GM12878 (cell line): ENCODE results near the gene ADAMTS17. TPM values are rescaled to one million over a fixed set of nuclear protein-coding genes. Genes with fewer than 3 reads are reported as not detected.

Source experiments
- ATAC-seq: fragments of 200-7000 bp; cut with Tn5 transposase; 3 replicates; pipeline ENCODE4 v1.9.1; 2020; ENCODE audit warnings: mild to moderate bottlenecking, moderate library complexity
- BruUV-seq: library from RNA; stranded (reverse); fragments of 400-500 nt; replicated peaks from 2 replicates; lab custom pipeline; 2021; lab: Mats Ljungman, UMichigan
- CTCF ChIA-PET: fragments of 300-600 bp; sonication (Branson Sonifier 250); formaldehyde crosslinking; extraction: SDS; loops from one replicate; lab custom pipeline; 2021; ENCODE audit warnings: inconsistent platforms; lab: Yijun Ruan, JAX
- POLR2A ChIA-PET: fragments of 350-600 bp; formaldehyde crosslinking; extraction: SDS; loops from one replicate; lab custom pipeline; 2021; ENCODE audit warnings: inconsistent platforms; lab: Charles Lee
- RAD21 ChIA-PET: fragments of 300-600 bp; sonication (Branson Sonifier 250); formaldehyde crosslinking; loops from one replicate; lab custom pipeline; 2023; ENCODE audit warnings: antibody characterized with exemption; ENCODE audit not compliant: unreplicated experiment; lab: Charles Lee
- SMC1A ChIA-PET: fragments of 300-600 bp; sonication (Branson Sonifier 250); formaldehyde crosslinking; loops from one replicate; lab custom pipeline; 2023; ENCODE audit not compliant: unreplicated experiment, uncharacterized antibody; lab: Charles Lee
- DNase-seq: peaks from one replicate; pipeline ENCODE4 v3.0.0-alpha.2; 2011; ENCODE audit warnings: low read depth, low spot score
- FAIRE-seq: peaks from 3 replicates; lab custom pipeline; 2011; peaks lifted over from hg19 to GRCh38; lab: Jason Lieb, UNC
- H2AFZ ChIP-seq: 2 replicates; pipeline ENCODE4 v1.6.0; 2011; ENCODE audit warnings: low read depth, low read length, control low read depth; ENCODE audit not compliant: control insufficient read depth
- H3K27ac ChIP-seq: 2 replicates; pipeline ENCODE4 v1.5.1; 2011; ENCODE audit warnings: control low read depth; ENCODE audit not compliant: control insufficient read depth, insufficient read depth
- H3K27me3 ChIP-seq, 2 experiments: replicated peaks in 1 of 2; 2 replicates each; pipeline versions ENCODE4 v1.6.0 to v1.6.1; 2011; ENCODE audit warnings: low read length in 1 of 2; ENCODE audit not compliant: control insufficient read depth in 2 of 2, insufficient read depth in 2 of 2
- H3K36me3 ChIP-seq, 2 experiments: 2 replicates each; pipeline ENCODE4 v1.5.1; 2011; ENCODE audit warnings: low read length in 1 of 2; ENCODE audit not compliant: control insufficient read depth in 2 of 2, insufficient read depth in 2 of 2
- H3K4me1 ChIP-seq: 2 replicates; pipeline ENCODE4 v1.6.1; 2011; ENCODE audit warnings: mild to moderate bottlenecking, low read length, moderate library complexity, mixed read lengths; ENCODE audit not compliant: control insufficient read depth, insufficient read depth
- H3K4me2 ChIP-seq: 2 replicates; pipeline ENCODE4 v1.6.0; 2011; ENCODE audit warnings: control low read depth; ENCODE audit not compliant: control insufficient read depth, insufficient read depth
- H3K4me3 ChIP-seq: fragments of 200-600 bp; sonication (generic); 2 replicates; pipeline ENCODE4 v1.5.1; 2016
- H3K79me2 ChIP-seq: 2 replicates; pipeline ENCODE4 v1.6.0; 2011; ENCODE audit warnings: low read length; ENCODE audit not compliant: control insufficient read depth, insufficient read depth
- H3K9ac ChIP-seq: 2 replicates; pipeline ENCODE4 v1.8.0; 2011; ENCODE audit warnings: low read length, control low read depth, mixed read lengths; ENCODE audit not compliant: control insufficient read depth, insufficient read depth
- H3K9me3 ChIP-seq: replicated peaks from 3 replicates; pipeline ENCODE4 v1.5.1; 2011; ENCODE audit warnings: mild to moderate bottlenecking, low read length; ENCODE audit not compliant: control insufficient read depth, insufficient read depth
- H4K20me1 ChIP-seq: 2 replicates; pipeline ENCODE4 v1.6.0; 2011; ENCODE audit not compliant: control insufficient read depth, insufficient read depth
- IKZF2 ChIP-seq, 2 experiments: fragments of 450-650 bp; IDR thresholded peaks; 2 replicates each; pipeline ENCODE4 v1.6.1; 2017; ENCODE audit warnings: mild to moderate bottlenecking in 2 of 2, moderate library complexity in 2 of 2
- KLF5 ChIP-seq: fragments of 450-650 bp; IDR thresholded peaks from 2 replicates; pipeline ENCODE4 v1.6.1; 2014; ENCODE audit warnings: mild to moderate bottlenecking; ENCODE audit not compliant: partially characterized antibody
- MEF2A ChIP-seq: IDR thresholded peaks from 2 replicates; pipeline ENCODE4 v1.6.1; 2011; ENCODE audit warnings: low read depth, mild to moderate bottlenecking, low read length, moderate library complexity; ENCODE audit not compliant: insufficient read depth
- RUNX3 ChIP-seq: IDR thresholded peaks from 2 replicates; pipeline ENCODE4 v1.6.1; 2012; ENCODE audit warnings: low read length, inconsistent platforms
- SMC3 ChIP-seq: IDR thresholded peaks from 2 replicates; pipeline ENCODE4 v1.6.1; 2011; ENCODE audit warnings: low read length, improper control_type of control experiment, borderline replicate concordance
- YBX1 ChIP-seq: fragments of 450-650 bp; IDR thresholded peaks from 2 replicates; pipeline ENCODE4 v1.6.1; 2016; ENCODE audit warnings: antibody characterized with exemption
- WGBS: methylation state at CpG from one replicate; pipeline ENCODE4 v1.1.6; 2016; ENCODE audit warnings: low lambda C conversion rate; ENCODE audit not compliant: insufficient replicate concordance, insufficient coverage; ENCODE audit errors: missing lambda C conversion rate; 5-methylcytosine and 5-hydroxymethylcytosine counted together
- in situ Hi-C: fragments of 300-500 bp; cut with MboI; formaldehyde crosslinking; loops from 9 replicates; pipeline ENCODE4 v1.14.3; 2018; ENCODE audit warnings: mixed read lengths
- intact Hi-C: fragments of 100-400 bp; cut with micrococcal nuclease; formaldehyde crosslinking; loops from one replicate; pipeline ENCODE4 v1.14.2; 2022; ENCODE audit not compliant: unreplicated experiment
- polyA plus RNA-seq, 11 experiments: library from polyadenylated mRNA; depleted of rRNA in 4 of 11; unstranded in 6 of 11; stranded (reverse) in 5 of 11; fragments of >200 nt; fragmentation: Nextera tagmentation in 4 of 11; fragmentation: Illumina TruSeq in 1 of 11; extraction: Ambion mirVana in 4 of 11; extraction: Trizol in 1 of 11; gene quantifications; 1 replicate in 1 of 11; 2 replicates in 10 of 11; pipeline versions ENCODE4 v1.2.1 to v1.2.3, GENCODE V29; 2011 to 2016; ENCODE audit warnings: inconsistent platforms in 2 of 11, missing spikeins in 2 of 11, low read depth in 1 of 11
- total RNA-seq, 4 experiments: library from RNA; depleted of rRNA in 3 of 4; stranded (reverse); fragments of >200 nt in 3 of 4; fragmentation: Illumina TruSeq in 1 of 4; extraction: Trizol in 1 of 4; gene quantifications; 2 replicates each; pipeline versions ENCODE4 v1.2.1 to v1.2.3, GENCODE V29; 2013 to 2021
- TF ChIP-seq, protein P1 (sequence below): IDR thresholded peaks from 2 replicates; pipeline ENCODE4 v1.6.1; 2011; ENCODE audit warnings: low read depth, low read length, improper control_type of control experiment, borderline replicate concordance
- TF ChIP-seq, protein P2 (sequence below): IDR thresholded peaks from 2 replicates; pipeline ENCODE4 v1.6.1; 2012; ENCODE audit warnings: low read depth, low read length, improper control_type of control experiment

Gene ADAMTS17
- total and polyA plus RNA-seq, 10 of the 15 experiments (the other 5 are each of a cell fraction or from before 2014, with no cell fraction given) = 0.04 to 0.50 (median 0.10) TPM; not detected in 4

DNA sequence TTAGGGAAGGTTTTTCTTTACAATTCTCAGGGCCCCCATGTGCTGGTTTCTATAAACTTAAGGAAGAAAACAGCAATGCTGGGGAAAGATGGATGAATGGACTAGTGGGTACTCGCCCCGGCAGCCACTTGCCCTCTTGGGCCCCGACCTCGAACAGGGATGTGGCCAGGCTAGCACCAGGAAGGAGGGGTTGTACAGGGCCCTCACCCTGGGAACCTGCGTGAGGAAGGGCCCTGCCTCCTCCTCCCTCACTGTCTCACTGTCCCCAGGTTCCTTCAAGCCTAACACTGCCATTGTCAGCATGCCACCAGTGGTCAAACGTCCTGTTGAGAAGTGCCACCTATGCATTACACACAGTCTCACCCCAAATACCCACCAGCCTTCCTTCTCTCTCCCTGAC is 9.1 kb downstream of the ADAMTS17 start:
- Histone ChIP-seq H3K36me3 (no peaks in the 10 kb centered on the region), H3K9ac (no peak overlapping the region), H3K27ac (no peak overlapping the region), H3K9me3 (no peaks in the 10 kb centered on the region), H3K79me2 (no peaks in the 10 kb centered on the region), H3K4me1 (no peaks in the 10 kb centered on the region), H3K4me2 (no peak overlapping the region), H3K4me3 (no peak overlapping the region), H2AFZ (no peak overlapping the region), H4K20me1 (no peaks in the 10 kb centered on the region), H3K27me3 (no peaks in the 10 kb centered on the region)
- POLR2A ChIA-PET = no interaction called here
- CTCF ChIA-PET = no interaction called here
- in situ Hi-C loops (no loop called here), intact Hi-C loops (no loop called here)
- SMC1A ChIA-PET = no interaction called here
- TF ChIP-seq, protein P1, sequence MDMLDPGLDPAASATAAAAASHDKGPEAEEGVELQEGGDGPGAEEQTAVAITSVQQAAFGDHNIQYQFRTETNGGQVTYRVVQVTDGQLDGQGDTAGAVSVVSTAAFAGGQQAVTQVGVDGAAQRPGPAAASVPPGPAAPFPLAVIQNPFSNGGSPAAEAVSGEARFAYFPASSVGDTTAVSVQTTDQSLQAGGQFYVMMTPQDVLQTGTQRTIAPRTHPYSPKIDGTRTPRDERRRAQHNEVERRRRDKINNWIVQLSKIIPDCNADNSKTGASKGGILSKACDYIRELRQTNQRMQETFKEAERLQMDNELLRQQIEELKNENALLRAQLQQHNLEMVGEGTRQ = no peak
- no peak for TF ChIP-seq IKZF2 (IDR thresholded peaks at IDR 0.05)
- no peak for TF ChIP-seq MEF2A
- TF ChIP-seq RUNX3 = no peak
- no peak for DNase-seq
- BruUV-seq = no TSS peak
- ATAC-seq = no peak
- FAIRE-seq = no peak
- WGBS = 20% methylated on average over 6 of the region's 6 CpGs
- RAD21 ChIA-PET = interaction anchor here (0.6 kb wide), 1 partner anchor 1080 kb away, joined by 3 read pairs; no protein-coding TSS in a partner anchor

DNA sequence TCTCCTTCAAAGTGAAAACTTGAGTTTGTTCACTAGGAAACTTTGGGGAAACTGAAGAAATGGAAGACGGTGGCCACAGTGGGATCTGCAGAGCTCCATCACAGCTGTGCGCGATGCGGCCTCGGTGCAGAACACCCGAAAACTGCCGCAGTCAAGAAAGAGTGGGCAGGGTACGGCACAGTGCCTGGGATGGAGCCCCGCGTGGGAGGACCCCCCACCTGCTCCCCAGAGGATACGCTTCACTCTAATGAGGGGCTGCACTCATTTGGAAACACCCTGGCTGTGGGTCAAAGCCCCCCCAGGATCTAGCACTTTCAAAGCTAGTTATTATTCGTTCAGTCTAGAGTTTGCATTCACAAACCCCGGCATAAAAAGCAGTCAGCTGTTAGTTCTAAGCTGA is 9.5 kb downstream of the ADAMTS17 start:
- Histone ChIP-seq H3K36me3 (no peaks in the 10 kb centered on the region), H4K20me1 (no peaks in the 10 kb centered on the region), H3K27me3 (no peaks in the 10 kb centered on the region), H3K4me3 (no peak overlapping the region), H2AFZ (no peak overlapping the region), H3K9ac (no peak overlapping the region), H3K4me1 (no peaks in the 10 kb centered on the region), H3K27ac (no peak overlapping the region), H3K9me3 (no peaks in the 10 kb centered on the region), H3K79me2 (no peaks in the 10 kb centered on the region), H3K4me2 (no peak overlapping the region)
- RAD21 ChIA-PET = no interaction called here
- POLR2A ChIA-PET = no interaction called here
- 48% methylated on average over 13 of the region's 13 CpGs for WGBS
- in situ Hi-C loops = no loop called here
- intact Hi-C loops = no loop called here
- BruUV-seq = no TSS peak
- no peak for ATAC-seq
- no peak for DNase-seq
- no peak for FAIRE-seq
- SMC1A ChIA-PET = no interaction called here
- CTCF ChIA-PET = no interaction called here
- TF ChIP-seq YBX1 = no peak
- no peak for TF ChIP-seq KLF5
- no peak for TF ChIP-seq SMC3
- TF ChIP-seq, protein P2, sequence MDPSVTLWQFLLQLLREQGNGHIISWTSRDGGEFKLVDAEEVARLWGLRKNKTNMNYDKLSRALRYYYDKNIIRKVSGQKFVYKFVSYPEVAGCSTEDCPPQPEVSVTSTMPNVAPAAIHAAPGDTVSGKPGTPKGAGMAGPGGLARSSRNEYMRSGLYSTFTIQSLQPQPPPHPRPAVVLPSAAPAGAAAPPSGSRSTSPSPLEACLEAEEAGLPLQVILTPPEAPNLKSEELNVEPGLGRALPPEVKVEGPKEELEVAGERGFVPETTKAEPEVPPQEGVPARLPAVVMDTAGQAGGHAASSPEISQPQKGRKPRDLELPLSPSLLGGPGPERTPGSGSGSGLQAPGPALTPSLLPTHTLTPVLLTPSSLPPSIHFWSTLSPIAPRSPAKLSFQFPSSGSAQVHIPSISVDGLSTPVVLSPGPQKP = no peak
- TF ChIP-seq, all 136 proteins: peak for 0
